IPS DF 6.9 (cell line): ENCODE measurements around the gene SCG3.

Experiments used
- DNase-seq: peaks from one replicate; pipeline ENCODE4 v3.0.0-alpha.2; 2013; ENCODE audit warnings: low read depth, low spot score
- H3K27ac ChIP-seq: one replicate; pipeline ENCODE4 v1.5.1; 2013; ENCODE audit warnings: low read length, control low read depth
- H3K27me3 ChIP-seq: 2 replicates; pipeline ENCODE4 v1.6.1; 2013; ENCODE audit warnings: mild to moderate bottlenecking, low read length; ENCODE audit not compliant: control insufficient read depth, insufficient read depth
- H3K36me3 ChIP-seq: 2 replicates; pipeline ENCODE4 v1.6.1; 2013; ENCODE audit warnings: low read length; ENCODE audit not compliant: control insufficient read depth, insufficient read depth
- H3K4me1 ChIP-seq: 2 replicates; pipeline ENCODE4 v1.6.1; 2013; ENCODE audit warnings: low read length; ENCODE audit not compliant: control insufficient read depth, insufficient read depth
- H3K4me3 ChIP-seq: 2 replicates; pipeline ENCODE4 v1.5.1; 2013; ENCODE audit warnings: mild to moderate bottlenecking, low read length
- H3K9me3 ChIP-seq: 2 replicates; pipeline ENCODE4 v1.6.1; 2013; ENCODE audit warnings: low read length, inconsistent platforms; ENCODE audit not compliant: control insufficient read depth, insufficient read depth
- WGBS: extraction: QIAGEN DNeasy Blood & Tissue Kit; methylation state at CpG from one replicate; pipeline ENCODE4 v1.1.7; 2013; ENCODE audit warnings: mixed read lengths, missing lambda C conversion rate; ENCODE audit not compliant: insufficient read length, insufficient coverage; 5-methylcytosine and 5-hydroxymethylcytosine counted together

Gene SCG3

GRCh38 chr15:51677452-51677851 lies 3.9 kb upstream of the SCG3 start:
- DNase-seq, result no peak
- Histone ChIP-seq H3K4me3 (no peak overlapping the region), H3K9me3 (no peaks in the 10 kb centered on the region), H3K36me3 (no peaks in the 10 kb centered on the region), H3K27ac (no peak overlapping the region), H3K4me1 (no peaks in the 10 kb centered on the region), H3K27me3 (no peaks in the 10 kb centered on the region)
- WGBS, result no CpG with 5 or more reads among the region's 2 CpGs

GRCh38 chr15:51678096-51678495 lies 3.2 kb upstream of the SCG3 start:
- no peaks in the 10 kb centered on the region for H3K27me3 ChIP-seq
- no peaks in the 10 kb centered on the region for H3K4me1 ChIP-seq
- no peak overlapping the region for H3K27ac ChIP-seq
- no peaks in the 10 kb centered on the region for H3K36me3 ChIP-seq
- no peak overlapping the region for H3K4me3 ChIP-seq
- no CpG with 5 or more reads among the region's 2 CpGs for WGBS
- DNase-seq, result no peak
- H3K9me3 ChIP-seq, result no peaks in the 10 kb centered on the region

- Histone ChIP-seq H3K4me1 (no peaks in the 10 kb centered on the region), H3K4me3 (no peak overlapping the region), H3K36me3 (no peaks in the 10 kb centered on the region), H3K27me3 (no peaks in the 10 kb centered on the region), H3K9me3 (no peaks in the 10 kb centered on the region), H3K27ac (no peak overlapping the region)
- DNase-seq, result no peak
- no CpG with 5 or more reads among the region's 2 CpGs for WGBS
These were observed 982 bp upstream of the SCG3 start for GRCh38 chr15:51680321-51680720.

GRCh38 chr15:51687565-51687964 lies 6.3 kb downstream of the SCG3 start:
- no peak for DNase-seq
- Histone ChIP-seq H3K27ac (no peak overlapping the region), H3K36me3 (no peaks in the 10 kb centered on the region), H3K9me3 (no peaks in the 10 kb centered on the region), H3K27me3 (no peaks in the 10 kb centered on the region), H3K4me1 (no peaks in the 10 kb centered on the region), H3K4me3 (no peak overlapping the region)
- WGBS, result no CpG with 5 or more reads among the region's 1 CpG

- no peaks in the 10 kb centered on the region for H3K36me3 ChIP-seq
- DNase-seq, result no peak
- no peaks in the 10 kb centered on the region for H3K27me3 ChIP-seq
- H3K4me3 ChIP-seq, result no peak overlapping the region
- H3K27ac ChIP-seq, result no peak overlapping the region
- H3K4me1 ChIP-seq, result no peaks in the 10 kb centered on the region
- WGBS, result no CpG with 5 or more reads among the region's 2 CpGs
- H3K9me3 ChIP-seq, result no peaks in the 10 kb centered on the region
These were observed 7.6 kb downstream of the SCG3 start for GRCh38 chr15:51688863-51689262.

- no peak overlapping the region for H3K27ac ChIP-seq
- no peaks in the 10 kb centered on the region for H3K9me3 ChIP-seq
- no CpG with 5 or more reads among the region's 3 CpGs for WGBS
- H3K27me3 ChIP-seq, result no peaks in the 10 kb centered on the region
- H3K36me3 ChIP-seq, result no peaks in the 10 kb centered on the region
- H3K4me3 ChIP-seq, result no peak overlapping the region
- no peaks in the 10 kb centered on the region for H3K4me1 ChIP-seq
- no peak for DNase-seq
These were observed 10.9 kb downstream of the SCG3 start for GRCh38 chr15:51692154-51692553.

GRCh38 chr15:51696566-51696965 lies 15.3 kb downstream of the SCG3 start:
- no peak for DNase-seq
- Histone ChIP-seq H3K36me3 (no peaks in the 10 kb centered on the region), H3K4me1 (no peaks in the 10 kb centered on the region), H3K27me3 (no peaks in the 10 kb centered on the region), H3K27ac (no peak overlapping the region), H3K4me3 (no peak overlapping the region), H3K9me3 (no peaks in the 10 kb centered on the region)
- no CpG with 5 or more reads among the region's 5 CpGs for WGBS

- no CpG with 5 or more reads among the region's 2 CpGs for WGBS
- Histone ChIP-seq H3K27me3 (no peaks in the 10 kb centered on the region), H3K27ac (no peak overlapping the region), H3K4me3 (no peak overlapping the region), H3K9me3 (no peaks in the 10 kb centered on the region), H3K36me3 (no peaks in the 10 kb centered on the region), H3K4me1 (no peaks in the 10 kb centered on the region)
- no peak for DNase-seq
These were observed 15.9 kb downstream of the SCG3 start for GRCh38 chr15:51697163-51697562.

- no peak overlapping the region for H3K4me3 ChIP-seq
- no peaks in the 10 kb centered on the region for H3K4me1 ChIP-seq
- H3K27me3 ChIP-seq, result no peaks in the 10 kb centered on the region
- no CpG with 5 or more reads among the region's 1 CpG for WGBS
- H3K36me3 ChIP-seq, result no peaks in the 10 kb centered on the region
- H3K27ac ChIP-seq, result no peak overlapping the region
- no peaks in the 10 kb centered on the region for H3K9me3 ChIP-seq
- DNase-seq, result no peak
These were observed 18.1 kb downstream of the SCG3 start for GRCh38 chr15:51699373-51699772.

- no peak for DNase-seq
- Histone ChIP-seq H3K27me3 (no peaks in the 10 kb centered on the region), H3K4me1 (no peaks in the 10 kb centered on the region), H3K4me3 (no peak overlapping the region), H3K27ac (no peak overlapping the region), H3K9me3 (no peaks in the 10 kb centered on the region), H3K36me3 (no peaks in the 10 kb centered on the region)
- WGBS, result no CpG with 5 or more reads among the region's 1 CpG
These were observed 21.4 kb downstream of the SCG3 start for GRCh38 chr15:51702710-51703109.

GRCh38 chr15:51706291-51706690 lies 25.0 kb downstream of the SCG3 start:
- WGBS, result no CpG with 5 or more reads among the region's 5 CpGs
- H3K9me3 ChIP-seq, result no peaks in the 10 kb centered on the region
- H3K36me3 ChIP-seq, result no peaks in the 10 kb centered on the region
- DNase-seq, result no peak
- no peak overlapping the region for H3K4me3 ChIP-seq
- H3K27ac ChIP-seq, result no peak overlapping the region
- no peaks in the 10 kb centered on the region for H3K27me3 ChIP-seq
- H3K4me1 ChIP-seq, result no peaks in the 10 kb centered on the region
